H7 (cell line): ENCODE data around the gene DPAGT1. TPM values are rescaled to one million over a fixed set of nuclear protein-coding genes. Genes with fewer than 3 reads are reported as not detected.
A peak's percentile ranks its signal among the peaks of the same experiment; 100 is the strongest.

Experiments used
- DNase-seq: peaks from one replicate; pipeline ENCODE4 v3.0.0; 2012
- H3K27me3 ChIP-seq: 2 replicates; pipeline ENCODE4 v1.6.0; 2011; ENCODE audit warnings: mild to moderate bottlenecking, low read length; ENCODE audit not compliant: control insufficient read depth, insufficient read depth
- H3K36me3 ChIP-seq: replicated peaks from 2 replicates; pipeline ENCODE4 v1.5.1; 2011; ENCODE audit warnings: low read length; ENCODE audit not compliant: control insufficient read depth, insufficient read depth
- H3K4me3 ChIP-seq: 2 replicates; pipeline ENCODE4 v1.5.1; 2011; ENCODE audit warnings: low read depth, mild to moderate bottlenecking, control low read depth, low read length, moderate library complexity; ENCODE audit not compliant: insufficient read depth
- total RNA-seq: library from RNA; depleted of rRNA; stranded (reverse); fragments of >200 nt; shearing (Covaris generic); gene quantifications from 2 replicates; pipeline ENCODE4 v1.2.3, GENCODE V29; 2014

Gene DPAGT1
- total RNA-seq, 1 experiment from 2014 or later: 44.3 TPM

GRCh38 chr11:119121008-119121810 is 19.6 kb upstream of the DPAGT1 start, which contains the start of gene HINFP:
Gene HINFP (plus strand): TSS chr11:119121580. CDS start chr11:119126945, 5,365 bp downstream.
- Histone ChIP-seq H3K27me3 (no peaks in the 10 kb centered on the region), H3K4me3 (peak within 1 kb of the TSS; percentile 91), H3K36me3 (peaks cover 1% of the 10 kb centered on the region)
- peak; percentile 99 for DNase-seq

DNA sequence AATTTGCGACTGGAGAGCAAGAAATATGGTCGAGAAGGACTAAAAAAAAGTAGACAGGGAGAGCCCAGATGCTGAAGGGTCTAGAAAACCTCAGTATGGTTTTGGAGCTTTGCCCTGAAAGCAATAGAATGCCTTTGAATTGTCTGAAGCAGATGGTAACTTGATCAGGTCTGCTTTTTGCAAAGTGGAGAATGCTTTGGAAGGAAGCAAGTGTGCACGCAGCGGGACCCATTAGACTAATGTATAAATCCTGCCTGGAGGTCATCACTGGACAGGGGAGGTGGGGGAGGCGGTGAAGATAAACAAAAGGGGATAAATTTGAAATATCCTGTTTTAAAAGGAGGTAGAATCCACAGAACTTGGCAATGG is 19.0 kb upstream of the DPAGT1 start:
- DNase-seq: peak; percentile 49
- H3K4me3 ChIP-seq: peak overlapping the region; percentile 56
- H3K27me3 ChIP-seq: no peaks in the 10 kb centered on the region
- peaks cover 1% of the 10 kb centered on the region for H3K36me3 ChIP-seq

- Histone ChIP-seq H3K36me3 (no peaks in the 10 kb centered on the region; the same call in 1 of the 2 replicates), H3K4me3 (no peak overlapping the region), H3K27me3 (no peaks in the 10 kb centered on the region)
- no peak for DNase-seq
These were observed 17.3 kb upstream of the DPAGT1 start for GRCh38 chr11:119118946-119119345.

DNA sequence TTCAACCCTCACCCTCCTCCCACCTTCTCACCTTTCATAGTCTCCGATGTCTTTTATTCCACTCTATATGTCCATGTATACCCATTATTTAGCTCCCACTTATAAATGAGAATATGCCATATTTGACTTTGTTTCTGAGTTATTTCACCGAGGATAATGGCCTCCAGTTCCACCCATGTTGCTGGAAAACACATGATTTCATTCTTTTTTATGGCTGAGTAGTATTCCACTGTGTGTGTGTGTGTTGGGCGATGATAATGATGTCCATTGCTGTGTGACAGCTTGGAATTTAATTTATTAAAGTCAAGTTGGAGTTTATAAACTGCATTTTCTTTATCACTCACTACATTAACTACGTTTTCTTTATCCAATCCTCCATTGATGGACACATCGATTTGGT is 16.6 kb upstream of the DPAGT1 start:
- no peaks in the 10 kb centered on the region for H3K27me3 ChIP-seq
- H3K4me3 ChIP-seq: no peak overlapping the region
- DNase-seq: no peak
- H3K36me3 ChIP-seq: 0 out of 2 replicates have a peak, but pooled peaks cover 2% of the 10 kb centered on the region

- H3K4me3 ChIP-seq: no peak overlapping the region
- 0 out of 2 replicates have a peak, but pooled peaks cover 2% of the 10 kb centered on the region for H3K36me3 ChIP-seq
- DNase-seq: no peak
- H3K27me3 ChIP-seq: no peaks in the 10 kb centered on the region
These were observed 15.5 kb upstream of the DPAGT1 start for GRCh38 chr11:119117004-119117706.

DNA sequence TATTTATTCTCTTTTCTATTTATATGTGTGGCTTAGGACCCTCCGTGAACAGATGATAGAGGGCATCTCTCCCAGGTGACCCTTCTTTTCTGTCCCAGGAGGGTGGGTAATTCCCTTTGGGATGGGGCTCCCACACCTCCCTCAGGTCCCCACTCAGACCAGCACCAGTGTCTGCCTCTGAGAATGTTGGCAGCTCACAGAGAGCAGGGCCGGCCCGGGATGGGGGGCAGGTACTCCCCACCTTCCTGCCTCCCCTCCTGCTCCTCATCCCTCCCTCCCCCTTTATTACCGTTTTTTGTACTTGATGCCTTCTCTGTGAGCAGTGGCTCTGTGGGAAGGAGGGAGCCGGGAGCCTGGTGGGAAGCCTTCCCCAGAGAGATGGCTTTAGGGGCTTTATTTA is 14.9 kb upstream of the DPAGT1 start:
- 0 out of 2 replicates have a peak, but pooled peaks cover 2% of the 10 kb centered on the region for H3K36me3 ChIP-seq
- DNase-seq: peak; percentile 47
- no peaks in the 10 kb centered on the region for H3K27me3 ChIP-seq
- H3K4me3 ChIP-seq: no peak overlapping the region

DNA sequence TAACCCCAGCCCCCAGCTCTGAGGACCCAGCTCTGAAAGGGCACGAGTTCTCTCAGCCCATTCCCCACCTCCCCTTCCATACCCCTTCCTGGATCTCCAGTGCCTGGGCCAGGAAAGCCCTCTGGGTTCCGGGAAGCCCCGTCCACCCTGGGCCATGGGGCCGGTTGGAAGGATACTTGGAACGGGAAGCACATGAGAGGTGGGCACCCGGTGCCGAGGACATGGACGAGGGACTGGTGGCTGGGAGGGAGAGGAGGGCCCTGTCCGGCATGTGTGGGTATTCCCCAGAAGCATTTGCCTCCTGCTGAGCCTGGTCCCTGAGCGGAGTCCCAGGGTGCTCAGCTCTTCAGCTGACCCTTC is 14.6 kb upstream of the DPAGT1 start:
- Histone ChIP-seq H3K27me3 (no peaks in the 10 kb centered on the region), H3K4me3 (no peak overlapping the region), H3K36me3 (0 out of 2 replicates have a peak, but pooled peaks cover 2% of the 10 kb centered on the region)
- DNase-seq: peak; percentile 48

DNA sequence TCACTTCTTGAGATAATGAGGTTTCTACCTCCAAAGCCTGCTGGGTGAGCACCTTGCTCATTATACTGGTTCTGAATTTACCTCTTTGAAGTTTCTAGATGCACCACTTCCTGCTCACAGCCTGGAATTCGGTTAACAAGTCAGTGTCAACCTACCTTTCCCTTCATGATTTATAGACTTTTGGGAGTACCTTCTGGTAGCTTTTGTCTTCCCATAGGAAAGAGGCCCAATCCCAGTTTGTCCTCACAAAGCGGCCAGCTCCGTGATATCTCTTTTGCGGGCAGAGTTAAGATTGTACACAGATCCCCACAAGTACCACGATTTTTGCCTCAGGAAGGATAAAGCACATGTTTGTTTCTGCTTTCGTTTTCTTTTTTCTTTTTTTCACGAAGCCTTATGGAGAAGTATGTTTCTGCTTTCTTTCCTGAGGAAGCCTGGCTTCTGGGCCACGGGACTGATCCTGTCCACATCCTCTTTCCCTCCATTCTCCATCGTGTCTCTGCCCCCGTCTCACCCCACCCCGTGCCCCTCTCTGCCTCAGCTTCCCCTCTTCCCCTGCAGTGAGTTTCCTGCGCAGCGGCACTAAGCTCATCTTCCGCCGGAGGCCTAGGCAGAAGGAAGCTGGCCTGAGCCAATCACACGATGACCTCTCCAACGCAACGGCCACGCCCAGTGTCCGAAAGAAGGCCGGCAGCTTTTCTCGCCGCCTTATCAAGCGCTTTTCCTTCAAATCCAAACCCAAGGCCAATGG is 14.0 kb upstream of the DPAGT1 start:
- peak; percentile 62 for DNase-seq
- no peaks in the 10 kb centered on the region for H3K27me3 ChIP-seq
- H3K36me3 ChIP-seq: 0 out of 2 replicates have a peak, but pooled peaks cover 2% of the 10 kb centered on the region
- H3K4me3 ChIP-seq: no peak overlapping the region

DNA sequence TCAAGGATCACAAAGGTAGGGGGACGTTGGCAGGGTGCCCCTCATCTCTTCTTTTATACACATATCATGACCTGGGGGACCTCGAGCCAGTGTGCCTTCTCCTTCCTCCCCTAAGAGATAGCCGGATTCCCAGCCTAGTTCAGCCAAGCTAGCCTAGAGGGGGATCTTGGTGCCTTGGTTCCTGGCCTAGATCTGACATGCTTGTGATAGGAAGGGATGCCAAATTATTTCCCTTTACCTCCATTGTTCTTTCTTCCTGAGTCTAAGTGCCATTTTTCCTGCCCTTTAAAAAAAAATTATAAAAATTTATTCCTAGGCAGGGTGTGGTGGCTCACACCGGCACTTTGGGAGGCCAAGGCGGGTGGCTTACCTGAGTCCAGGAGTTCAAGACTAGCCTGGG is 12.7 kb upstream of the DPAGT1 start:
- Histone ChIP-seq H3K36me3 (0 out of 2 replicates have a peak, but pooled peaks cover 2% of the 10 kb centered on the region), H3K4me3 (no peak overlapping the region), H3K27me3 (no peaks in the 10 kb centered on the region)
- DNase-seq: no peak

GRCh38 chr11:119113716-119114115 is 12.1 kb upstream of the DPAGT1 start:
- Histone ChIP-seq H3K27me3 (no peaks in the 10 kb centered on the region), H3K4me3 (no peak overlapping the region), H3K36me3 (0 out of 2 replicates have a peak, but pooled peaks cover 2% of the 10 kb centered on the region)
- peak; percentile 22 for DNase-seq

- Histone ChIP-seq H3K36me3 (0 out of 2 replicates have a peak, but pooled peaks cover 2% of the 10 kb centered on the region), H3K27me3 (peaks cover 11% of the 10 kb centered on the region), H3K4me3 (no peak overlapping the region)
- DNase-seq: peak; percentile 30
These were observed 10.8 kb upstream of the DPAGT1 start for GRCh38 chr11:119112314-119113020.

DNA sequence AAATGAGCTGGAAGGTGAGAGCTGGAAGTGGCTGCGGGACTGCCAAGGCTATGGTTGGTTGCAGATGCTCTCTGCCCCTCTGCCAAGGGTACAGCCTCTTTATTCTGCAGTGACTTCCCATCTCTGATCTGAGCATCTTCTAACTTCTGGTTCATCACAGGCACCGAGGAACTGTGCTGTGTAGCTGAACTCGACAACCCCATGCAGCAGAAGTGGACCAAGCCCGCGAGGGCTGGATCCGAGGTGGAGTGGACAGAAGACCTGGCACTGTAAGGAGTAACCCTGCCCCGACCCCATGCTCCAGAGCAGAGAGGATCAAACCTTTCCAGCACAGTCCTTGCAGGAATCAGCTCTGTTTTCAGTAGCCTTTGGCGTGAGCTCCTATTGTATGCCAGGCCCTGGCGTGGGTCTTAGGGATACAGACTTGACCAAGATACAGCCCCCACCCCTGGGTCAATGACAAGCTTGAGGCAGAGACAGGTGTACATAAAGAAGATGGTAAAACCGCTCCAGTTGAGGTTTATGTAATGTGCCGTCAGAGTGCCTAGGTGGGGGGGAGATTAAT is 9.8 kb upstream of the DPAGT1 start:
- Histone ChIP-seq H3K36me3 (0 out of 2 replicates have a peak, but pooled peaks cover 2% of the 10 kb centered on the region), H3K4me3 (no peak overlapping the region), H3K27me3 (peaks cover 13% of the 10 kb centered on the region)
- no peak for DNase-seq

- no peak overlapping the region for H3K4me3 ChIP-seq
- peak; percentile 52 for DNase-seq
- H3K36me3 ChIP-seq: 0 out of 2 replicates have a peak, but pooled peaks cover 2% of the 10 kb centered on the region
- peaks cover 15% of the 10 kb centered on the region for H3K27me3 ChIP-seq
These were observed 8.8 kb upstream of the DPAGT1 start for GRCh38 chr11:119110439-119110838.
